IMR-90 (cell line): Measurements from ENCODE around the gene BDNF. TPM values are rescaled to one million over a fixed set of nuclear protein-coding genes. Genes with fewer than 3 reads are reported as not detected.

Experiments
- ATAC-seq: fragments of 200-7000 bp; cut with Tn5 transposase; 2 replicates; pipeline ENCODE4 v1.9.1; 2020; ENCODE audit warnings: low read depth, mild to moderate bottlenecking, moderate library complexity
- BruUV-seq: library from RNA; stranded (reverse); fragments of 400-500 nt; replicated peaks from 2 replicates; lab custom pipeline; 2021; lab: Mats Ljungman, UMichigan
- CTCF ChIA-PET: fragments of 300-600 bp; formaldehyde crosslinking; extraction: SDS; loops from one replicate; lab custom pipeline; 2021; ENCODE audit warnings: antibody characterized with exemption; lab: Yijun Ruan, JAX
- POLR2A ChIA-PET: fragments of 300-600 bp; sonication (Branson Sonifier 250); formaldehyde crosslinking; loops from one replicate; lab custom pipeline; 2022; ENCODE audit warnings: antibody characterized with exemption; ENCODE audit not compliant: unreplicated experiment; lab: Charles Lee
- DNase-seq: peaks from one replicate; pipeline ENCODE4 v3.0.0; 2013
- H2AFZ ChIP-seq: replicated peaks from 2 replicates; pipeline ENCODE3; 2013; ENCODE audit warnings: low read length, mild to moderate bottlenecking; ENCODE audit not compliant: poor library complexity
- H2AK5ac ChIP-seq: 2 replicates; pipeline ENCODE4 v1.6.1; 2013; ENCODE audit warnings: low read depth, low read length, inconsistent platforms
- H2AK9ac ChIP-seq: replicated peaks from 2 replicates; pipeline ENCODE3; 2013; ENCODE audit warnings: mild to moderate bottlenecking, low read depth, low read length, moderate library complexity; ENCODE audit not compliant: poor library complexity
- H2BK120ac ChIP-seq: 2 replicates; pipeline ENCODE4 v1.6.1; 2013; ENCODE audit warnings: low read depth, low read length, inconsistent platforms
- H2BK15ac ChIP-seq: 3 replicates; pipeline ENCODE4 v1.6.1; 2013; ENCODE audit warnings: low read depth, low read length, inconsistent platforms
- H2BK20ac ChIP-seq: 2 replicates; pipeline ENCODE4 v1.6.1; 2013; ENCODE audit warnings: low read depth, mild to moderate bottlenecking, inconsistent platforms, low read length, moderate library complexity
- H2BK5ac ChIP-seq: 2 replicates; pipeline ENCODE4 v1.6.1; 2013; ENCODE audit warnings: mild to moderate bottlenecking, low read depth, low read length, inconsistent platforms; ENCODE audit not compliant: poor library complexity, severe bottlenecking
- H3K14ac ChIP-seq: replicated peaks from 2 replicates; pipeline ENCODE4 v1.6.1; 2013; ENCODE audit warnings: low read depth, low read length, inconsistent platforms
- H3K18ac ChIP-seq: 2 replicates; pipeline ENCODE4 v1.6.1; 2013; ENCODE audit warnings: low read depth, low read length, control low read depth
- H3K23ac ChIP-seq: 2 replicates; pipeline ENCODE4 v1.6.1; 2013; ENCODE audit warnings: low read depth, low read length, inconsistent platforms
- H3K27ac ChIP-seq: 2 replicates; pipeline ENCODE4 v1.5.1; 2013; ENCODE audit warnings: mild to moderate bottlenecking, control low read depth, low read length; ENCODE audit not compliant: insufficient read depth
- H3K27me3 ChIP-seq: 2 replicates; pipeline ENCODE4 v1.6.1; 2013; ENCODE audit warnings: low read length; ENCODE audit not compliant: control insufficient read depth, insufficient read depth
- H3K36me3 ChIP-seq: 2 replicates; pipeline ENCODE4 v1.6.1; 2013; ENCODE audit warnings: low read length, mixed read lengths; ENCODE audit not compliant: control insufficient read depth, insufficient read depth
- H3K4ac ChIP-seq: 2 replicates; pipeline ENCODE4 v1.6.1; 2013; ENCODE audit warnings: low read depth, low read length, inconsistent platforms
- H3K4me1 ChIP-seq: 2 replicates; pipeline ENCODE4 v1.6.1; 2013; ENCODE audit warnings: low read length, mixed read lengths; ENCODE audit not compliant: control insufficient read depth, insufficient read depth
- H3K4me2 ChIP-seq: 2 replicates; pipeline ENCODE4 v1.6.1; 2013; ENCODE audit warnings: low read depth, mild to moderate bottlenecking, control low read depth, low read length, moderate library complexity
- H3K4me3 ChIP-seq: 2 replicates; pipeline ENCODE4 v1.5.1; 2013; ENCODE audit warnings: low read depth, mild to moderate bottlenecking, control low read depth, low read length, moderate library complexity; ENCODE audit not compliant: insufficient read depth
- H3K56ac ChIP-seq: 2 replicates; pipeline ENCODE4 v1.6.1; 2013; ENCODE audit warnings: low read length, inconsistent platforms; ENCODE audit not compliant: insufficient read depth; ENCODE audit errors: extremely low read depth
- H3K79me1 ChIP-seq, 2 experiments: 2 replicates each; pipeline ENCODE4 v1.6.1; 2013; ENCODE audit warnings: low read length in 2 of 2, inconsistent platforms in 1 of 2, low read depth in 1 of 2
- H3K9ac ChIP-seq: 2 replicates; pipeline ENCODE4 v1.6.1; 2013; ENCODE audit warnings: low read depth, low read length, control low read depth
- H3K9me1 ChIP-seq: 2 replicates; pipeline ENCODE4 v1.6.1; 2013; ENCODE audit warnings: low read length, inconsistent platforms; ENCODE audit not compliant: insufficient read depth
- H3K9me3 ChIP-seq: 2 replicates; pipeline ENCODE4 v1.6.1; 2013; ENCODE audit warnings: low read length; ENCODE audit not compliant: control insufficient read depth, insufficient read depth
- H4K20me1 ChIP-seq: 2 replicates; pipeline ENCODE4 v1.6.1; 2013; ENCODE audit warnings: low read length, inconsistent platforms; ENCODE audit not compliant: insufficient read depth
- H4K5ac ChIP-seq: 2 replicates; pipeline ENCODE4 v1.6.1; 2013; ENCODE audit warnings: mild to moderate bottlenecking, low read depth, low read length, control low read depth
- H4K8ac ChIP-seq, 2 experiments: 2 replicates each; pipeline ENCODE4 v1.6.1; 2013; ENCODE audit warnings: low read depth in 2 of 2, low read length in 2 of 2, control low read depth in 1 of 2, inconsistent platforms in 1 of 2
- H4K91ac ChIP-seq: 2 replicates; pipeline ENCODE4 v1.6.1; 2013; ENCODE audit warnings: low read depth, low read length, inconsistent platforms; ENCODE audit not compliant: insufficient read depth
- BHLHE40 ChIP-seq: fragments of 150-350 bp; IDR thresholded peaks from 2 replicates; pipeline ENCODE4 v1.6.1; 2016; ENCODE audit warnings: mild to moderate bottlenecking, low read depth, low read length
- CEBPB ChIP-seq: IDR thresholded peaks from 2 replicates; pipeline ENCODE4 v1.6.1; 2012; ENCODE audit warnings: low read depth, low read length, improper control_type of control experiment
- CHD1 ChIP-seq: IDR thresholded peaks from 2 replicates; pipeline ENCODE4 v1.6.1; 2012; ENCODE audit warnings: low read depth, low read length, improper control_type of control experiment
- CTCF ChIP-seq: conservative IDR thresholded peaks from 2 replicates; pipeline ENCODE4 v1.5.1; 2012; ENCODE audit warnings: mild to moderate bottlenecking, low read depth, low read length, improper control_type of control experiment
- ELK1 ChIP-seq: fragments of 150-350 bp; IDR thresholded peaks from 2 replicates; pipeline ENCODE4 v1.6.1; 2016; ENCODE audit warnings: low read depth, mild to moderate bottlenecking, low read length, moderate library complexity, borderline replicate concordance
- FOS ChIP-seq: fragments of 150-350 bp; IDR thresholded peaks from 2 replicates; pipeline ENCODE4 v1.6.1; 2016; ENCODE audit warnings: low read depth, low read length
- MAFK ChIP-seq: IDR thresholded peaks from 2 replicates; pipeline ENCODE4 v1.6.1; 2012; ENCODE audit warnings: low read depth, low read length, improper control_type of control experiment
- MAZ ChIP-seq: IDR thresholded peaks from 2 replicates; pipeline ENCODE4 v1.6.1; 2012; ENCODE audit warnings: low read depth, mild to moderate bottlenecking, low read length, improper control_type of control experiment, moderate library complexity, borderline replicate concordance
- MXI1 ChIP-seq: IDR thresholded peaks from 2 replicates; pipeline ENCODE4 v1.6.1; 2012; ENCODE audit warnings: low read depth, mild to moderate bottlenecking, low read length, moderate library complexity, borderline replicate concordance
- NFE2L2 ChIP-seq: fragments of 150-350 bp; IDR thresholded peaks from 2 replicates; pipeline ENCODE4 v1.6.1; 2016; ENCODE audit warnings: low read depth, mild to moderate bottlenecking, low read length
- POLR2A ChIP-seq: IDR thresholded peaks from 2 replicates; pipeline ENCODE4 v1.6.1; 2012; ENCODE audit warnings: mild to moderate bottlenecking, low read depth, low read length
- RAD21 ChIP-seq: IDR thresholded peaks from 2 replicates; pipeline ENCODE4 v1.6.1; 2012; ENCODE audit warnings: low read length, improper control_type of control experiment
- RCOR1 ChIP-seq: IDR thresholded peaks from 2 replicates; pipeline ENCODE4 v1.6.1; 2012; ENCODE audit warnings: mild to moderate bottlenecking, low read length, improper control_type of control experiment; ENCODE audit not compliant: insufficient replicate concordance
- RFX5 ChIP-seq: IDR thresholded peaks from 2 replicates; pipeline ENCODE4 v1.8.0; 2012; ENCODE audit warnings: low read depth, mild to moderate bottlenecking, low read length, moderate library complexity
- SMC3 ChIP-seq: fragments of 150-350 bp; IDR thresholded peaks from 2 replicates; pipeline ENCODE4 v1.6.1; 2016; ENCODE audit warnings: low read depth, mild to moderate bottlenecking, antibody characterized with exemption, low read length, moderate library complexity
- USF2 ChIP-seq: fragments of 150-350 bp; IDR thresholded peaks from 2 replicates; pipeline ENCODE4 v1.6.1; 2017; ENCODE audit warnings: mild to moderate bottlenecking, antibody characterized with exemption, low read length, low read depth
- WGBS, 2 experiments: methylation state at CpG; one replicate each; pipeline versions ENCODE4 v1.1.5 to v1.1.7; 2013; ENCODE audit warnings: missing lambda C conversion rate in 2 of 2; ENCODE audit not compliant: insufficient read length in 1 of 2; ENCODE audit errors: extremely low coverage in 2 of 2; 5-methylcytosine and 5-hydroxymethylcytosine counted together
- dilution Hi-C: fragments of 300-500 bp; cut with HindIII; formaldehyde crosslinking; loops from one replicate; pipeline ENCODE4 v1.14.3; 2018; ENCODE audit warnings: low sequenced_read_pairs; ENCODE audit not compliant: unreplicated experiment
- in situ Hi-C: fragments of 300-500 bp; cut with MboI; formaldehyde crosslinking; loops from 3 replicates; pipeline ENCODE4 v1.14.3; 2019; ENCODE audit warnings: low sequenced_read_pairs, inconsistent platforms, mixed read lengths
- intact Hi-C: fragments of 100-400 bp; cut with micrococcal nuclease; formaldehyde crosslinking; loops from 2 replicates; pipeline ENCODE4 v1.10.0; 2022
- polyA plus RNA-seq, 3 experiments: library from polyadenylated mRNA; depleted of rRNA; stranded (reverse); fragments of >200 nt; gene quantifications; 2 replicates each; pipeline ENCODE4 v1.2.3, GENCODE V29; 2012; ENCODE audit warnings: low replicate concordance in 1 of 3
- total RNA-seq: library from RNA; depleted of rRNA; stranded (reverse); fragments of >200 nt; gene quantifications from 2 replicates; pipeline ENCODE4 v1.2.3, GENCODE V29; 2012

BDNF gene
- total and polyA plus RNA-seq, 2 of the 4 experiments (the other 2 are of a cell fraction), result 94.8 to 152 TPM

- H3K4ac ChIP-seq, result no peak overlapping the region
- POLR2A ChIA-PET, result no interaction called here
- H3K9me3 ChIP-seq, result no peaks in the 10 kb centered on the region
- no peak overlapping the region for H2AK5ac ChIP-seq
- H3K4me2 ChIP-seq, result no peak overlapping the region
- peaks cover 21% of the 10 kb centered on the region; the same call in 1 of the 2 replicates for H3K9me1 ChIP-seq
- H2AFZ ChIP-seq, result no peak overlapping the region
- H4K8ac ChIP-seq, result no peak overlapping the region
- no peak for TF ChIP-seq SMC3
- no peak for TF ChIP-seq RCOR1
- TF ChIP-seq ELK1, result no peak
- no peak for TF ChIP-seq RFX5
- TF ChIP-seq MXI1, result no peak
- TF ChIP-seq USF2, result no peak
- TF ChIP-seq CTCF, result no peak
- no peak for TF ChIP-seq CHD1
- no peak for TF ChIP-seq MAZ
- no peak for TF ChIP-seq POLR2A
- TF ChIP-seq NFE2L2, result no peak
- no peak for TF ChIP-seq FOS
- no peak for TF ChIP-seq CEBPB
- TF ChIP-seq BHLHE40, result no peak
- no peak for TF ChIP-seq RAD21
- no peak for TF ChIP-seq MAFK
- H3K4me1 ChIP-seq, result peaks cover 4% of the 10 kb centered on the region; the same call in 1 of the 2 replicates
- H3K36me3 ChIP-seq, result peaks cover 42% of the 10 kb centered on the region
- H3K79me1 ChIP-seq, result peaks cover 13 to 50% of the 10 kb centered on the region in 2 experiments
- no peak for DNase-seq
- dilution Hi-C loops (no loop called here), in situ Hi-C loops (no loop called here), intact Hi-C loops (no loop called here)
- no peak overlapping the region for H3K23ac ChIP-seq
- H2BK15ac ChIP-seq, result no peak overlapping the region
- no peak overlapping the region for H3K9ac ChIP-seq
- no peak overlapping the region for H3K56ac ChIP-seq
- H2BK5ac ChIP-seq, result peak overlapping the region; percentile 31
- no peak overlapping the region for H2BK120ac ChIP-seq
- no peak overlapping the region for H3K4me3 ChIP-seq
- no peak overlapping the region for H3K27ac ChIP-seq
- H2AK9ac ChIP-seq, result no peak overlapping the region
- H3K27me3 ChIP-seq, result no peaks in the 10 kb centered on the region
- H3K18ac ChIP-seq, result no peak overlapping the region
- CTCF ChIA-PET, result no interaction called here
- H4K5ac ChIP-seq, result no peak overlapping the region
- no peak overlapping the region for H2BK20ac ChIP-seq
- ATAC-seq, result no peak
- H3K14ac ChIP-seq, result no peak overlapping the region
- peaks cover 92% of the 10 kb centered on the region for H4K20me1 ChIP-seq
- H4K91ac ChIP-seq, result no peak overlapping the region
- BruUV-seq, result no TSS peak
- no CpG with 5 or more reads among the region's 8 CpGs for WGBS, 2 experiments
Measured at GRCh38 chr11:27653990-27654758, 46.1 kb downstream of the BDNF start.
